ENCODE data around the gene EPHA3.

EPHA3 gene

GRCh38 chr3:89449086-89449485 lies 341.7 kb downstream of the EPHA3 start:
- DNase-seq (ENCODE audit: low read depth), result no peak

GRCh38 chr3:89452066-89452465 lies 344.6 kb downstream of the EPHA3 start:
- DNase-seq (ENCODE audit: low read depth), result no peak

GRCh38 chr3:89455240-89455639 lies 347.8 kb downstream of the EPHA3 start:
- DNase-seq (ENCODE audit: low read depth), result no peak

- DNase-seq (ENCODE audit: low read depth), result no peak
Observed at GRCh38 chr3:89467898-89468363, 360.5 kb downstream of the EPHA3 start.

GRCh38 chr3:89472101-89472500 lies 364.7 kb downstream of the EPHA3 start:
- no peak for DNase-seq (ENCODE audit: low read depth)

- DNase-seq (ENCODE audit: low read depth), result no peak
Observed at GRCh38 chr3:89474333-89475130, 367.1 kb downstream of the EPHA3 start.

GRCh38 chr3:89488800-89489580 lies 381.6 kb downstream of the EPHA3 start:
- DNase-seq (ENCODE audit: low read depth), result no peak

GRCh38 chr3:89490129-89490528 lies 382.7 kb downstream of the EPHA3 start:
- DNase-seq (ENCODE audit: low read depth), result no peak

GRCh38 chr3:89494734-89495133 lies 387.3 kb downstream of the EPHA3 start:
- DNase-seq (ENCODE audit: low read depth), result no peak

- DNase-seq (ENCODE audit: low read depth), result no peak
Observed at GRCh38 chr3:89503891-89504391, 396.5 kb downstream of the EPHA3 start.

GRCh38 chr3:89504432-89504831 lies 397.0 kb downstream of the EPHA3 start:
- no peak for DNase-seq (ENCODE audit: low read depth)

- DNase-seq (ENCODE audit: low read depth), result no peak
Observed at GRCh38 chr3:89506462-89507103, 399.2 kb downstream of the EPHA3 start.

- no peak for DNase-seq (ENCODE audit: low read depth)
Observed at GRCh38 chr3:89521328-89521727, 413.9 kb downstream of the EPHA3 start.

- DNase-seq (ENCODE audit: low read depth), result no peak
Observed at GRCh38 chr3:89522155-89522554, 414.7 kb downstream of the EPHA3 start.

GRCh38 chr3:89525609-89526008 lies 418.2 kb downstream of the EPHA3 start:
- no peak for DNase-seq (ENCODE audit: low read depth)

- DNase-seq (ENCODE audit: low read depth), result no peak
Observed at GRCh38 chr3:89527736-89528305, 420.4 kb downstream of the EPHA3 start.

Measured in HS-5 (cell line).